GM18520 (cell line): Measurements from ENCODE around the gene HMGN4.
A peak's percentile ranks its signal among the peaks of the same experiment; 100 is the strongest.
"Not testable (repeated sequence)": the region's sequence is repeated elsewhere in the genome, so short reads cannot be mapped to it uniquely, and the experiment has no call there.

Experiments used
- ATAC-seq: cut with Tn5 transposase; IDR thresholded peaks from one replicate; pipeline ENCODE4 v1.9.1; 2021; ENCODE audit not compliant: unreplicated experiment

Gene HMGN4

GRCh38 chr6:26537846-26538571 lies at the start of gene HMGN4:
HMGN4 (plus strand) TSS chr6:26538366; CDS start chr6:26545207, 6,841 bp downstream.
- peak; percentile 35 for ATAC-seq

GRCh38 chr6:26489996-26490964 lies 47.9 kb upstream of the HMGN4 start:
- no peak for ATAC-seq

GRCh38 chr6:26491604-26492003 lies 46.6 kb upstream of the HMGN4 start:
- no peak for ATAC-seq

GRCh38 chr6:26493258-26493657 lies 44.9 kb upstream of the HMGN4 start:
- ATAC-seq, result no peak

GRCh38 chr6:26494117-26494516 lies 44.0 kb upstream of the HMGN4 start:
- ATAC-seq, result no peak

GRCh38 chr6:26495281-26495680 lies 42.9 kb upstream of the HMGN4 start:
- ATAC-seq, result no peak

- ATAC-seq, result no peak
Measured at GRCh38 chr6:26497610-26498009, 40.6 kb upstream of the HMGN4 start.

- ATAC-seq, result no peak
Measured at GRCh38 chr6:26500102-26500501, 38.1 kb upstream of the HMGN4 start, which contains the start of gene BTN1A1. BTN1A1 (plus strand) TSS chr6:26500303; CDS start chr6:26501287, 984 bp downstream.

GRCh38 chr6:26501482-26501986 lies 36.6 kb upstream of the HMGN4 start:
- no peak for ATAC-seq

- ATAC-seq, result no peak
Measured at GRCh38 chr6:26502165-26502564, 36.0 kb upstream of the HMGN4 start.

GRCh38 chr6:26502626-26503025 lies 35.5 kb upstream of the HMGN4 start:
- ATAC-seq, result no peak

- no peak for ATAC-seq
Measured at GRCh38 chr6:26507658-26508057, 30.5 kb upstream of the HMGN4 start.

GRCh38 chr6:26511033-26511432 lies 27.1 kb upstream of the HMGN4 start:
- not testable (repeated sequence) for ATAC-seq

GRCh38 chr6:26514984-26515383 lies 23.2 kb upstream of the HMGN4 start:
- no peak for ATAC-seq

GRCh38 chr6:26516481-26517427 lies 21.4 kb upstream of the HMGN4 start:
- ATAC-seq, result no peak

- no peak for ATAC-seq
Measured at GRCh38 chr6:26519359-26519758, 18.8 kb upstream of the HMGN4 start.

- no peak for ATAC-seq
Measured at GRCh38 chr6:26520237-26520849, 17.8 kb upstream of the HMGN4 start.

GRCh38 chr6:26520850-26521599 lies 17.1 kb upstream of the HMGN4 start:
- ATAC-seq, result peak; percentile 35
